Choroid plexus epithelial cell (primary cell): Measurements from ENCODE around the gene ZCCHC12.
"Not testable (repeated sequence)": the region's sequence is repeated elsewhere in the genome, so short reads cannot be mapped to it uniquely, and the experiment has no call there.

Experiments used
- DNase-seq: peaks from one replicate; pipeline ENCODE4 v3.0.0-alpha.2; 2010; ENCODE audit warnings: low read depth
- H3K4me3 ChIP-seq: 2 replicates; pipeline ENCODE4 v1.5.1; 2011; ENCODE audit warnings: low read depth, mild to moderate bottlenecking, control low read depth, low read length, moderate library complexity
- TF ChIP-seq, protein P1 (sequence below): conservative IDR thresholded peaks from 2 replicates; pipeline ENCODE4 v1.5.1; 2011; ENCODE audit warnings: low read depth, mild to moderate bottlenecking, control low read depth, inconsistent platforms, low read length, moderate library complexity

ZCCHC12 gene

DNA sequence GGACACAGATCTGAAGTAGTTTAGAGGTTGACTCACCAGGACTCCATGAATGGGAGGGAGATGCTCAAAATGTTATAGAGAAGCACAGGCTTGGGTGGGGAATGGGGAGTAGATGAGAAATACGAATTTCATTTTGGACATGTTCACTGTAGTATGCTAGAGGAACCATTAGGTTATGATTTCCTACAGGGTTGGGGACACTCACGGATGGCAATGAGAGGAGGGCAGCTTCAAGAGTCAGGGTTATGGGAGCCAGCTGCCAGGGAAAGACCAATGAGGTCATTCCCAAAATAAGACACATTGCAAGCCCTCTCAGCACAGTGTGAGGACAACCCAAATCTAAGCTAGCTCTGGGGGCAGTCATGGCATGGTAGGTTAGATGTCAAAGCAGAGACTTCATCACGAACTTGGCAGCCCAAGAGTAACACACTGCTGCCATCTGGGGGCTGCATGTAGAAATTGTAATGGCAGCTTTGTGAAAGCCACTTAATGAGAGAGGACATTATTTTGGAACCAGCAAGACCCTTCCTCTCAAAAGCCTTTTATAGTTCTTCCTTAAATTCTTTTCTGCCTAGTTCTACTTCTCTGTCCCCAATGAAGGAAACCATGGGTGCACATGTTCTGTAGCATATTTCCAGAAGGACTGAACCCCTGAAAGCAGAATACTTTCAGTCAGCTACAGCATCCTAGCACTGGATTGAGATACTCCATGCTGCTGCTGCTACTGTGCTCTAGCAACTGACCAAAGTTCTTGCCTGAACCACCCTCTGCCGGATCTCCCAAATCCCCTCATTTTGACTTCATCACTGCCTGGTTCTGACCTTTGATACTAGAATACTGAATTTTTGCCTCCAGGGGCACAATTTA lies 16.2 kb upstream of the ZCCHC12 start:
- peak; percentile 65 for DNase-seq
- no peak overlapping the region for H3K4me3 ChIP-seq
- TF ChIP-seq, protein P1, sequence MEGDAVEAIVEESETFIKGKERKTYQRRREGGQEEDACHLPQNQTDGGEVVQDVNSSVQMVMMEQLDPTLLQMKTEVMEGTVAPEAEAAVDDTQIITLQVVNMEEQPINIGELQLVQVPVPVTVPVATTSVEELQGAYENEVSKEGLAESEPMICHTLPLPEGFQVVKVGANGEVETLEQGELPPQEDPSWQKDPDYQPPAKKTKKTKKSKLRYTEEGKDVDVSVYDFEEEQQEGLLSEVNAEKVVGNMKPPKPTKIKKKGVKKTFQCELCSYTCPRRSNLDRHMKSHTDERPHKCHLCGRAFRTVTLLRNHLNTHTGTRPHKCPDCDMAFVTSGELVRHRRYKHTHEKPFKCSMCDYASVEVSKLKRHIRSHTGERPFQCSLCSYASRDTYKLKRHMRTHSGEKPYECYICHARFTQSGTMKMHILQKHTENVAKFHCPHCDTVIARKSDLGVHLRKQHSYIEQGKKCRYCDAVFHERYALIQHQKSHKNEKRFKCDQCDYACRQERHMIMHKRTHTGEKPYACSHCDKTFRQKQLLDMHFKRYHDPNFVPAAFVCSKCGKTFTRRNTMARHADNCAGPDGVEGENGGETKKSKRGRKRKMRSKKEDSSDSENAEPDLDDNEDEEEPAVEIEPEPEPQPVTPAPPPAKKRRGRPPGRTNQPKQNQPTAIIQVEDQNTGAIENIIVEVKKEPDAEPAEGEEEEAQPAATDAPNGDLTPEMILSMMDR, result peak; percentile 76

DNA sequence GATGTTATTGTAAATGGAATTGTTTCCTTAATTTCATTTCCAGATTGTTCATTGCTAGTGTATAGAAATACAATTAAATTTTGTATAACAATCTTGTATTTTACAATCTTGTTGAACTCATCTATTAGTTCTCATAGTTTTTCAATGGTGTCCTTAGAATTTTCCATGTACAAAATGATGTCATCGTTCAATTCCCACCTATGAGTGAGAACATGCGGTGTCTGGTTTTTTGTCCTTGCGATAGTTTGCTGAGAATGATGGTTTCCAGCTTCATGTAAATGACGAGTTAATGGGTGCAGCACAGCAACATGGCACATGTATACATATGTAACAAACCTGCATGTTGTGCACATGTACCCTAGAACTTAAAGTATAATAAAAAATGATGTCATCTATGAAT lies 6.4 kb upstream of the ZCCHC12 start:
- not testable (repeated sequence) for DNase-seq, H3K4me3 ChIP-seq

DNA sequence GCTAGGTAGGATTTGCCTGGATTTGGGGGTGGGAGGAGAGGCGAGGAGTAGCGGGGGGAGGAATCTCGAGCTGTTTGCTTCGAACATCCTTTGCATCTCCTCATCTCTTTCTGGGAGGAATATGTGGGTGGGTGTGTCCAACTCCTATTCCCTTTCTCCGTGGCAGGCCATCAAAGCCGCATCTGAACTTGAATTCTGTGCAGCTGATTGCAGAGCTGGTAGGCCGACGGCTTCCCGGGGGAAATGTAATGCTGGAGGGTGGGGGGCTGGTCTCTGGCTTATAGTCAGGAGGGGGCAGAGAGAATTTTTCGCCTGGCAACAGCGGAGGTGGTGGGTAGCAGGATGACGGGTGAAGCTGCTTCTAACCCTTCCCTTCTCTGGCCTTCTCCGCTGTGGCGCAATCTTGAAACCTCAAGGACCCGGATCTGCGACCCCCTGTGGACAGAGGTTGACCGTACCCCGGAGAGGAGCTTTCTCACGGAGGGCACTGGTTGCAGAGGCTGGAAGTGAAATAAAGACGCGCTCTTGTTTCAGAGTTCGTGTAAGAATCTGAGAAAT lies 628 bp downstream of the ZCCHC12 start:
- DNase-seq, result no peak
- no peak overlapping the region for H3K4me3 ChIP-seq
- TF ChIP-seq, protein P1, result no peak

DNA sequence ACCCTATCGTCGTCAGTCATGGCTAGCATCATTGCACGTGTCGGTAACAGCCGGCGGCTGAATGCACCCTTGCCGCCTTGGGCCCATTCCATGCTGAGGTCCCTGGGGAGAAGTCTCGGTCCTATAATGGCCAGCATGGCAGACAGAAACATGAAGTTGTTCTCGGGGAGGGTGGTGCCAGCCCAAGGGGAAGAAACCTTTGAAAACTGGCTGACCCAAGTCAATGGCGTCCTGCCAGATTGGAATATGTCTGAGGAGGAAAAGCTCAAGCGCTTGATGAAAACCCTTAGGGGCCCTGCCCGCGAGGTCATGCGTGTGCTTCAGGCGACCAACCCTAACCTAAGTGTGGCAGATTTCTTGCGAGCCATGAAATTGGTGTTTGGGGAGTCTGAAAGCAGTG lies 1.6 kb downstream of the ZCCHC12 start:
- DNase-seq, result no peak
- H3K4me3 ChIP-seq, result no peak overlapping the region
- TF ChIP-seq, protein P1, result no peak

GRCh38 chrX:118839334-118839958 lies 15.8 kb downstream of the ZCCHC12 start:
- peak overlapping the region; percentile 56 for H3K4me3 ChIP-seq
- peak; percentile 63 for DNase-seq
- TF ChIP-seq, protein P1, result peak; percentile 58

DNA sequence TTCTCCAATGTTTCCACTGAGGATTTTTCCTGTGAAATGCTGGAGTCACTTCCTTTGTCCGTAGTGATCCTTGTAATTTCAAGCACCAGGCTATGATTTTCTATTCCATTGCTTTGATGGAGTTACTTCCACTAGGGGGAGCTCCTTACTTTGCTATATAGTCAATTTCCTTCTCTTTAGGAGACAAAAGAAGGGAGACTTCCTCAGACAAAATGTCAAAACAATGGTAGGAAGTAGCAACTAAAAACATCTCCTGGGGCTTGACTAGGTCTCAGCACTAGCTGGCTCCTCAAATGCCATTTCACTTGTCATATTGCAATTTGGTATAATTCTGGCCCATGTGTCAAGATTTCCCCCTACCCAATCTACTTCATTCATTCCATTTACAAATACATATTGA lies 24.1 kb downstream of the ZCCHC12 start:
- peak; percentile 62 for DNase-seq
- H3K4me3 ChIP-seq, result no peak overlapping the region
- TF ChIP-seq, protein P1, result peak; percentile 56

- no peak for DNase-seq
- TF ChIP-seq, protein P1, result no peak
- no peak overlapping the region for H3K4me3 ChIP-seq
These were observed 30.0 kb downstream of the ZCCHC12 start for GRCh38 chrX:118853596-118853995.
